Sigmoid colon (tissue), 4 donors: ENCODE data around the gene TCAP.

Experiments used
- CTCF ChIP-seq, 4 experiments: fragments of 450-650 bp in 3 of 4; fragments of 200-600 bp in 1 of 4; IDR thresholded peaks; one replicate each; pipeline ENCODE4 v1.5.1; 2016 to 2019; ENCODE audit warnings: antibody characterized with exemption in 4 of 4, mild to moderate bottlenecking in 3 of 4, moderate library complexity in 2 of 4
- EP300 ChIP-seq, 4 donors: sonication (generic); formaldehyde crosslinking; IDR thresholded peaks; one replicate each; pipeline ENCODE4 v1.6.1; 2017; ENCODE audit warnings: antibody characterized with exemption in 4 of 4
- POLR2AphosphoS5 ChIP-seq, 4 donors: sonication (generic); formaldehyde crosslinking; IDR thresholded peaks; one replicate each; pipeline ENCODE4 v1.6.1; 2017; ENCODE audit warnings: antibody characterized with exemption in 4 of 4

- TF ChIP-seq CTCF (IDR thresholded peaks at IDR 0.05) (peak in 2 of 4 experiments; percentile 11 to 34), POLR2AphosphoS5 (IDR thresholded peaks at IDR 0.05) (no peak), EP300 (IDR thresholded peaks at IDR 0.05) (no peak)
These were observed 39.8 kb downstream of the TCAP start for GRCh38 chr17:39704821-39705551.
